ENCODE data around the gene PPARG. TPM values are rescaled to one million over a fixed set of nuclear protein-coding genes. Genes with fewer than 3 reads are reported as not detected.

The PPARG gene
- total RNA-seq, 1 experiment from 2014 or later, result 71.6 TPM

DNA sequence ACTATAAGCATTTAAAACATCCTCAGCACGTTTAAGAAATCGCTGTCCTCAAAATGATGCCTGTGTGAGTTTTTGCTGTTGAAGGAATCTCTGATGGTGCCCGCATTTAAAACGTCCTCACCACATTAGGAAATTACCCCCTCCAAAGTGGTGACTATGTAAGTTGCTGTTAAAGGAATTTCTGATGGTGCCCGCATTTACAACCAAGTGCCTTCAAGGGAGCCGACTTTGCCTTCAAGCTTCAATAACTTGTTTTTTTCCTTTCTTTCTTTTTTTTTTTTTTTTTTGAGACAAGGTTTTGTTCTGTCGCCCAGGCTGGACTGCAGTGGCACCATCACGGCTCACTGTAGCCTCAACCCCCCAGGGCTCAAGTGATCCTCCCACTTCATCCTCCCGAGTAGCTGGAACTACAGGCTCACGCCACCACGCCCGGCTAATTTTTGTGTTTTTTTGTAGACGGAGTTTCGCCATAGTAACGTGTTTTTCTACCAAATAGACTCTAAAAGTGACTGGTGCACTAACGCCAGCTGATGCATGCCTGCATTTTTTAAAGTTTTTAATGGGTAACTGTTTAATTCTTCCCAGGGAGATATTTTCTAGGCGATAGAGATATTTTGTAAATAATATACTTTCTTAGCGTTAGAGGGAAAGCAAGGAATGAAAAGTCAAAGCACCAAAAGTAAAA lies 176.4 kb downstream of the PPARG start:
- no peaks in the 10 kb centered on the region for H3K9me2 ChIP-seq (ENCODE audit: insufficient read depth)
- TF ChIP-seq CBX3 (IDR thresholded peaks at IDR 0.05; ENCODE audit: low read depth) (no peak), ZFX (IDR thresholded peaks at IDR 0.05) (no peak), MAX (IDR thresholded peaks at IDR 0.05) (no peak), POLR2AphosphoS5 (IDR thresholded peaks at IDR 0.05; ENCODE audit: low read depth, low read length) (no peak), SRF (IDR thresholded peaks at IDR 0.05; ENCODE audit: low read depth) (no peak), TCF7L2 (IDR thresholded peaks at IDR 0.05; ENCODE audit: borderline replicate concordance, extremely low read depth, insufficient read depth, insufficient read length) (no peak), RAD21 (IDR thresholded peaks at IDR 0.05; ENCODE audit: low read depth) (no peak), ZBTB33 (IDR thresholded peaks at IDR 0.05; ENCODE audit: extremely low read depth, insufficient replicate concordance, low read length) (no peak), ATF3 (IDR thresholded peaks at IDR 0.05) (no peak), EGR1 (IDR thresholded peaks at IDR 0.05; ENCODE audit: low read depth) (no peak), JUND (IDR thresholded peaks at IDR 0.05) (no peak), POLR2A (IDR thresholded peaks at IDR 0.05; ENCODE audit: borderline replicate concordance, extremely low read depth, insufficient read depth, insufficient read length) (no peak), SIN3A (IDR thresholded peaks at IDR 0.05; ENCODE audit: low read depth) (no peak), YY1 (IDR thresholded peaks at IDR 0.05; ENCODE audit: extremely low read depth, insufficient replicate concordance, low read depth, low read length) (no peak), CTCF (IDR thresholded peaks at IDR 0.05 in 2 of 3, conservative IDR thresholded peaks at IDR 0.05 in 1 of 3; ENCODE audit: borderline replicate concordance in 1 of 3, insufficient read depth in 1 of 3, low read depth in 2 of 3, low read length in 2 of 3) (no peak), CEBPB (IDR thresholded peaks at IDR 0.05; ENCODE audit: low read depth) (no peak), EZH2 (IDR thresholded peaks at IDR 0.05) (no peak), EZH2phosphoT487 (IDR thresholded peaks at IDR 0.05; ENCODE audit: borderline replicate concordance) (no peak)
- TF ChIP-seq, protein P1, sequence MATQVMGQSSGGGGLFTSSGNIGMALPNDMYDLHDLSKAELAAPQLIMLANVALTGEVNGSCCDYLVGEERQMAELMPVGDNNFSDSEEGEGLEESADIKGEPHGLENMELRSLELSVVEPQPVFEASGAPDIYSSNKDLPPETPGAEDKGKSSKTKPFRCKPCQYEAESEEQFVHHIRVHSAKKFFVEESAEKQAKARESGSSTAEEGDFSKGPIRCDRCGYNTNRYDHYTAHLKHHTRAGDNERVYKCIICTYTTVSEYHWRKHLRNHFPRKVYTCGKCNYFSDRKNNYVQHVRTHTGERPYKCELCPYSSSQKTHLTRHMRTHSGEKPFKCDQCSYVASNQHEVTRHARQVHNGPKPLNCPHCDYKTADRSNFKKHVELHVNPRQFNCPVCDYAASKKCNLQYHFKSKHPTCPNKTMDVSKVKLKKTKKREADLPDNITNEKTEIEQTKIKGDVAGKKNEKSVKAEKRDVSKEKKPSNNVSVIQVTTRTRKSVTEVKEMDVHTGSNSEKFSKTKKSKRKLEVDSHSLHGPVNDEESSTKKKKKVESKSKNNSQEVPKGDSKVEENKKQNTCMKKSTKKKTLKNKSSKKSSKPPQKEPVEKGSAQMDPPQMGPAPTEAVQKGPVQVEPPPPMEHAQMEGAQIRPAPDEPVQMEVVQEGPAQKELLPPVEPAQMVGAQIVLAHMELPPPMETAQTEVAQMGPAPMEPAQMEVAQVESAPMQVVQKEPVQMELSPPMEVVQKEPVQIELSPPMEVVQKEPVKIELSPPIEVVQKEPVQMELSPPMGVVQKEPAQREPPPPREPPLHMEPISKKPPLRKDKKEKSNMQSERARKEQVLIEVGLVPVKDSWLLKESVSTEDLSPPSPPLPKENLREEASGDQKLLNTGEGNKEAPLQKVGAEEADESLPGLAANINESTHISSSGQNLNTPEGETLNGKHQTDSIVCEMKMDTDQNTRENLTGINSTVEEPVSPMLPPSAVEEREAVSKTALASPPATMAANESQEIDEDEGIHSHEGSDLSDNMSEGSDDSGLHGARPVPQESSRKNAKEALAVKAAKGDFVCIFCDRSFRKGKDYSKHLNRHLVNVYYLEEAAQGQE (IDR thresholded peaks at IDR 0.05; ENCODE audit: low read depth), result no peak
- ChIA-PET RAD21 (ENCODE audit: low non-redundant PET in 1 of 2, low total read pairs in 2 of 2, uncharacterized antibody in 2 of 2, unreplicated experiment in 2 of 2) (no interaction called here), POLR2A (interaction anchor here (1.9 kb wide), 1 partner anchor 19 kb away, joined by 5 read pairs; the partner anchor contains the start of gene TSEN2), CTCF (no interaction called here)
- H4K20me1 ChIP-seq (ENCODE audit: insufficient read depth), result no peaks in the 10 kb centered on the region
- no peaks in the 10 kb centered on the region for H3K27me3 ChIP-seq (ENCODE audit: insufficient read depth, low read length)
- DNase-seq (ENCODE audit: low read depth, low spot score) (no peak), ATAC-seq (no peak)
- peaks cover 6 to 37% of the 10 kb centered on the region in 2 experiments for H3K4me1 ChIP-seq (ENCODE audit: control insufficient read depth in 1 of 2, insufficient read depth in 2 of 2, low read length in 2 of 2)
- intact Hi-C loops (cut with micrococcal nuclease), result no loop called here
- H3K4me3 ChIP-seq (replicated peaks in 1 of 2; ENCODE audit: low read depth in 1 of 2, low read length in 2 of 2), result no peak overlapping the region
- no peaks in the 10 kb centered on the region for H3K79me2 ChIP-seq (ENCODE audit: insufficient read depth, low read length)
- no peak overlapping the region for H3K27ac ChIP-seq (ENCODE audit: low read depth, low read length)
- H3K9me3 ChIP-seq (ENCODE audit: control insufficient read depth in 1 of 2, insufficient read depth in 1 of 2, low read depth in 1 of 2, low read length in 2 of 2), result no peaks in the 10 kb centered on the region
- H2AFZ ChIP-seq (ENCODE audit: low read depth, low read length, poor library complexity, severe bottlenecking), result no peak overlapping the region
- no TSS peak for BruUV-seq (replicated peaks)
- H3K9ac ChIP-seq (ENCODE audit: low read length), result no peak overlapping the region
- no peaks in the 10 kb centered on the region for H3K36me3 ChIP-seq (ENCODE audit: control insufficient read depth in 1 of 2, insufficient read depth in 2 of 2, low read length in 2 of 2)
- no peak overlapping the region for H3K4me2 ChIP-seq (ENCODE audit: low read length)
